Upper lobe of left lung (tissue), 6 donors: ENCODE results near the gene TIMP2. TPM values are rescaled to one million over a fixed set of nuclear protein-coding genes. Genes with fewer than 3 reads are reported as not detected.

Experiments used
- ATAC-seq, 2 donors: fragments of 200-7000 bp; cut with Tn5 transposase; one replicate each; pipeline ENCODE4 v1.9.1; 2022; ENCODE audit warnings: mild to moderate bottlenecking in 2 of 2, moderate library complexity in 2 of 2; ENCODE audit not compliant: low FRiP score in 2 of 2
- DNase-seq, 2 donors: peaks; one replicate each; pipeline ENCODE4 v3.0.0-alpha.2; 2019 to 2020
- H3K27ac ChIP-seq, 4 donors: fragments of 200-600 bp; sonication (generic); one replicate each; pipeline ENCODE4 v1.5.1; 2016 to 2019
- H3K27me3 ChIP-seq, 4 donors: fragments of 200-600 bp; sonication (generic); one replicate each; pipeline ENCODE4 v1.5.1; 2017 to 2019
- H3K36me3 ChIP-seq, 4 donors: fragments of 200-600 bp; sonication (generic); one replicate each; pipeline ENCODE4 v1.5.1; 2016 to 2019
- H3K4me1 ChIP-seq, 4 donors: fragments of 200-600 bp; sonication (generic); one replicate each; pipeline ENCODE4 v1.5.1; 2018 to 2019
- H3K4me3 ChIP-seq, 4 donors: fragments of 200-600 bp; sonication (generic); one replicate each; pipeline ENCODE4 v1.5.1; 2017 to 2019; ENCODE audit warnings: mild to moderate bottlenecking in 2 of 4, moderate library complexity in 1 of 4
- H3K9me3 ChIP-seq, 4 donors: fragments of 200-600 bp; sonication (generic); one replicate each; pipeline ENCODE4 v1.5.1; 2018 to 2019
- CTCF ChIP-seq, 6 experiments: fragments of 450-650 bp in 4 of 6; fragments of 200-600 bp in 2 of 6; sonication (generic) in 2 of 6; IDR thresholded peaks; one replicate each; pipeline ENCODE4 v1.5.1; 2016 to 2019; ENCODE audit warnings: antibody characterized with exemption in 6 of 6
- EP300 ChIP-seq, 4 donors: sonication (generic); formaldehyde crosslinking; IDR thresholded peaks; one replicate each; pipeline ENCODE4 v1.5.1; 2017; ENCODE audit warnings: antibody characterized with exemption in 4 of 4, control low read depth in 2 of 4
- POLR2A ChIP-seq, 4 donors: fragments of 450-650 bp; IDR thresholded peaks; one replicate each; pipeline ENCODE4 v1.5.1; 2016 to 2017; ENCODE audit warnings: antibody characterized with exemption in 4 of 4, mild to moderate bottlenecking in 2 of 4
- POLR2AphosphoS5 ChIP-seq, 2 donors: sonication (generic); formaldehyde crosslinking; IDR thresholded peaks; one replicate each; pipeline ENCODE4 v1.5.1; 2017; ENCODE audit warnings: antibody characterized with exemption in 2 of 2
- WGBS, 2 donors: methylation state at CpG; one replicate each; pipeline ENCODE4 v1.1.5; 2017 to 2018; 5-methylcytosine and 5-hydroxymethylcytosine counted together
- total RNA-seq, 6 donors: library from RNA; depleted of rRNA in 4 of 6; stranded (reverse); fragments of >200 nt in 4 of 6; gene quantifications; one replicate each; pipeline versions ENCODE4 v1.1.0 to v1.2.1, GENCODE V29; 2016 to 2021
- donor health status: DM: no; HTN: no; CAD: no; lungs with moderate emphysema.
- donor health status: DM: no; HTN: yes; CAD: no; lungs with severe emphysema.

TIMP2 gene
- total RNA-seq, 6 donors from 2014 or later = 60.8 to 313 (median 145) TPM

GRCh38 chr17:78855561-78856165, 69.5 kb downstream of the TIMP2 start:
- Histone ChIP-seq H3K27ac (no peak overlapping the region), H3K4me1 (no peaks in the 10 kb centered on the region), H3K9me3 (no peaks in the 10 kb centered on the region), H3K4me3 (no peak overlapping the region), H3K36me3 (peaks cover 0 to 47% (median 17%) of the 10 kb centered on the region in 4 donors), H3K27me3 (no peaks in the 10 kb centered on the region)
- TF ChIP-seq POLR2A (IDR thresholded peaks at IDR 0.05) = no peak
- no peak for TF ChIP-seq EP300 (IDR thresholded peaks at IDR 0.05)
- no peak for TF ChIP-seq POLR2AphosphoS5 (IDR thresholded peaks at IDR 0.05)
- TF ChIP-seq CTCF (IDR thresholded peaks at IDR 0.05) = no peak
- DNase-seq (no peak), ATAC-seq (no peak)
- WGBS, 2 donors = 91 to 95% methylated on average over 19 to 25 of the region's 25 CpGs

- Histone ChIP-seq H3K27me3 (no peaks in the 10 kb centered on the region), H3K4me3 (no peak overlapping the region), H3K36me3 (peaks cover 0 to 42% (median 17%) of the 10 kb centered on the region in 4 donors), H3K27ac (no peak overlapping the region), H3K4me1 (no peaks in the 10 kb centered on the region), H3K9me3 (no peaks in the 10 kb centered on the region)
- DNase-seq = no peak
- TF ChIP-seq EP300 (IDR thresholded peaks at IDR 0.05) (no peak), CTCF (IDR thresholded peaks at IDR 0.05) (no peak), POLR2A (IDR thresholded peaks at IDR 0.05) (no peak), POLR2AphosphoS5 (IDR thresholded peaks at IDR 0.05) (no peak)
- ATAC-seq = no peak
- WGBS, 2 donors = 90 to 95% methylated on average over 7 to 9 of the region's 9 CpGs
Observed at GRCh38 chr17:78854508-78854907, 70.7 kb downstream of the TIMP2 start.

GRCh38 chr17:78853926-78854394, 71.2 kb downstream of the TIMP2 start:
- TF ChIP-seq CTCF (IDR thresholded peaks at IDR 0.05) = no peak
- no peak for TF ChIP-seq EP300 (IDR thresholded peaks at IDR 0.05)
- TF ChIP-seq POLR2AphosphoS5 (IDR thresholded peaks at IDR 0.05) = no peak
- no peak for TF ChIP-seq POLR2A (IDR thresholded peaks at IDR 0.05)
- peaks cover 0 to 42% (median 17%) of the 10 kb centered on the region in 4 donors for H3K36me3 ChIP-seq

DNA sequence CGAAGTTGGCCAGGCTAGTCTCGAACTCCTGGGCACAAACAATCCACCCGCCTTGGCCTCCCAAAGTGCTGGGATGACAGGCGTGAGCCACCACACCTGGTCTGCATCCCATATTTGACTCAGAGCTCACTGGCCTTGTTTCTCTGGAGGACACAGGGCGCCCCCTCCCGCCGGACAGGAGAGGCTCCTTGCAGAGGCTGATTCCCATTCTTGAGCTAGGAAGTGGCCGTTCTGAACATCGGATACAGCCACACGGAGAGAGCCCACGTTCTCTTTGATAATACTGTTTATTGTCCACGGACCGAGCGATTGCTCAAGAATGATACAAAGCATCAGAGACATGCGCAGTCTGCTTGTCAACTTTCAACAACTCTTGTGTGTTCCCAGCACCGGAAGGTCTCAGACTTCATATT, 72.5 kb downstream of the TIMP2 start:
- ATAC-seq (no peak), DNase-seq (no peak)
- TF ChIP-seq POLR2AphosphoS5 (IDR thresholded peaks at IDR 0.05) (no peak), CTCF (IDR thresholded peaks at IDR 0.05) (peak in 1 of 6 experiments; percentile 10), EP300 (IDR thresholded peaks at IDR 0.05) (no peak), POLR2A (IDR thresholded peaks at IDR 0.05) (no peak)
- WGBS, 2 donors = 72 to 80% methylated on average over 11 to 16 of the region's 16 CpGs
- Histone ChIP-seq H3K4me3 (no peak overlapping the region), H3K36me3 (peaks cover 0 to 42% (median 17%) of the 10 kb centered on the region in 4 donors), H3K4me1 (no peaks in the 10 kb centered on the region), H3K27ac (no peak overlapping the region), H3K9me3 (no peaks in the 10 kb centered on the region), H3K27me3 (no peaks in the 10 kb centered on the region)

More at GRCh38 chr17:78853926-78854394, 71.2 kb downstream of the TIMP2 start:
- WGBS, 2 donors = 66 to 77% methylated on average over 11 of the region's 11 CpGs
- Histone ChIP-seq H3K4me1 (no peaks in the 10 kb centered on the region), H3K4me3 (no peak overlapping the region), H3K9me3 (no peaks in the 10 kb centered on the region), H3K27me3 (no peaks in the 10 kb centered on the region), H3K27ac (no peak overlapping the region)
- DNase-seq (no peak), ATAC-seq (no peak)

GRCh38 chr17:78849026-78849425, 76.2 kb downstream of the TIMP2 start:
- peaks cover 0 to 9% (median 0%) of the 10 kb centered on the region in 4 donors for H3K36me3 ChIP-seq
- H3K27me3 ChIP-seq = no peaks in the 10 kb centered on the region
- no peak overlapping the region for H3K27ac ChIP-seq
- ATAC-seq = no peak
- 87 to 93% methylated on average over 5 of the region's 5 CpGs for WGBS, 2 donors
- no peak overlapping the region for H3K4me3 ChIP-seq
- H3K9me3 ChIP-seq = no peaks in the 10 kb centered on the region
- H3K4me1 ChIP-seq = no peaks in the 10 kb centered on the region
- TF ChIP-seq POLR2A (IDR thresholded peaks at IDR 0.05) = no peak
- no peak for TF ChIP-seq CTCF (IDR thresholded peaks at IDR 0.05)
- no peak for TF ChIP-seq POLR2AphosphoS5 (IDR thresholded peaks at IDR 0.05)
- no peak for TF ChIP-seq EP300 (IDR thresholded peaks at IDR 0.05)
- no peak for DNase-seq
